ENCODE measurements around the gene SLC44A1. TPM values are rescaled to one million over a fixed set of nuclear protein-coding genes. Genes with fewer than 3 reads are reported as not detected.

The SLC44A1 gene
- polyA plus RNA-seq, 1 donor = 53.4 TPM

- no peak for DNase-seq
Measured at GRCh38 chr9:105466898-105467455, 222.5 kb downstream of the SLC44A1 start.

DNA sequence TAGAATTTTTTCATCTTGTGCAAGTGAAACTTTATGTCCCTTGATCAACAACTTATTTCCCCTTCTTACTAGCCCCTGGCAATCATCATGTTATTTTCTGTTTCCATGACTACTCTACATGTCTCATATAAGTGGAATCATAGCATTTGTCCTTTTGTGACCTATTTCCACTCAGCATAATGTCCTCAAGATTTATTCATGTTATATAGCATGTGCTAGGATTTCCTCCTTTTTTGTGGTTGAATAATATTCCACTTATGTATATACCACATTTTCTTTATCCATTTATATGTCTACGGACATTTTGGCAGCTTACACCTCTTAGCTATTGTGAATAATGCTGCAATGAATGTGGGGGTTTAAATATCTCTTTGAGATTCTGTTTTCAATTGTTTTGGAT lies 224.4 kb downstream of the SLC44A1 start:
- no peak for DNase-seq

DNA sequence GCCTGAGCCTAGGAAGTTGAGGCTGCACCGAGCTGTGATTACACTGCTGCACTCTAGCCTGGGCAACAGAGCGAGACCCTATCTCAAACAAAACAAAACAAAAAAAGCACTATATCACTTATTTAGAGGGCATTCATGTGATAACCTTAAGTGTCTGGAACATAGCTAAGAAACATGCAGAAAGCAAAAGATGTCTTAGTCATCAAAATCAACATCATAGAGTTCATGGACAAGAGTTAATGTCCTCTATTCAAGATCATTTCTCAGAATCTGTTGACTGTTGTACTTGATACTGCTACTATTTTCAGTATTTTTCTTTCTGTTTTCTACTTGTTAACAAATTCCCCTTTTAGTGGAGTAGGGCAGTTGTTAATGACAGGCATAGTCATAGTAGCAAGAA lies 228.8 kb downstream of the SLC44A1 start:
- DNase-seq = no peak

DNA sequence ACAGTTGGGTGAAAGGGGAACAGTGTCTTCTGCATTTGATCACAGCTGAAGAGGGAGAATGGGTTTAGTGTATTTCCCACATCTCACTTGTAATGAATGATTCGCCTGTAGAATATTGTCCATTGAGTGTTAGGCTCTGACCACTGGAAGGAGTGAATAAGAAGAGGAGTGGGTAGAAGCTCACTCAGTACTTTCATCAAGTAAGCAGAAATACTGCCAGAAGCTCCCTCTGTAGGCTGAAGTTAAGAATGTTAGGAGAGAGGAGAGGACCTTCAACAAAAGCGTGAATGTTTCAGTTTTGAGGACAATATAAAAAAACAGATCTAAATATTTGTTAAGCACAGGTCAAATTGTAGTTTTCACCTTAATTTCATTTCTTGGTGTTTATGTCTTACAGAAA lies 230.9 kb downstream of the SLC44A1 start:
- DNase-seq = peak; percentile 18

- no peak for DNase-seq
Measured at GRCh38 chr9:105479846-105480245, 235.4 kb downstream of the SLC44A1 start.

DNA sequence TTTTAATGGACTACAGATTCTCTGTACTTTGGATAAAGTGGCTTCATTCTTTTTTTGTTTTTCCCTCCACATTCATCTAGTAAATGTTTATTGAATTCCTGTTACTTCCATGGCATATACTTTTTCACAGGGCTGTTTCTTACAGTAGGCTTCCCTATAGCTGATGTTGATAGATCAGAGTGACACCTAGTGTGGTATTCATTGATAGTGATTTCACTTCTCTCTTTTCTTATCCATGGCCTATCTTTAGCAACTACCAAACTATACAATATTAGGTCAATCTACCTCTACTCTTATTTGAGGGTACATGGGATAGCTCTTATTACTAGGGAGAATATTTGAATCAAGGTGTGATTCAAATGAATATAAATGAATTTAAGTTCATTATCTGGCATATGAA lies 239.2 kb downstream of the SLC44A1 start:
- no peak for DNase-seq

GRCh38 chr9:105484226-105484625 lies 239.8 kb downstream of the SLC44A1 start:
- no peak for DNase-seq

- no peak for DNase-seq
Measured at GRCh38 chr9:105485131-105485530, 240.7 kb downstream of the SLC44A1 start.

Other genes starting within 250 kb of the SLC44A1 start
- 11.4 TPM for gene FSD1L, start 203.4 kb downstream of the SLC44A1 start, polyA plus RNA-seq (ENCODE audit: insufficient read length)